NCI-H2107 treated with DMSO at 0.1 percent for 48 hours (cell line): ENCODE measurements around the gene TFAP2E.

ENCODE experiments used
- DNase-seq: peaks from one replicate; lab custom pipeline; 2025; ENCODE audit not compliant: unreplicated experiment; lab: John Stamatoyannopoulos, UW

The TFAP2E gene

GRCh38 chr1:35556484-35557117, 16.5 kb upstream of the TFAP2E start:
- DNase-seq: no peak

- peak; percentile 80 for DNase-seq
These were observed 15.9 kb upstream of the TFAP2E start, which contains the start of gene KIAA0319L for GRCh38 chr1:35557118-35557610. Gene KIAA0319L (minus strand): TSS chr1:35557403. CDS start chr1:35554491, 2,912 bp downstream.

GRCh38 chr1:35557611-35558373, 15.3 kb upstream of the TFAP2E start, which contains the start of gene NCDN:
Gene NCDN (plus strand): TSS chr1:35557799. CDS start chr1:35558191, 392 bp downstream.
- peak; percentile 87 for DNase-seq

- DNase-seq: no peak
These were observed 14.5 kb upstream of the TFAP2E start for GRCh38 chr1:35558374-35559316.

DNA sequence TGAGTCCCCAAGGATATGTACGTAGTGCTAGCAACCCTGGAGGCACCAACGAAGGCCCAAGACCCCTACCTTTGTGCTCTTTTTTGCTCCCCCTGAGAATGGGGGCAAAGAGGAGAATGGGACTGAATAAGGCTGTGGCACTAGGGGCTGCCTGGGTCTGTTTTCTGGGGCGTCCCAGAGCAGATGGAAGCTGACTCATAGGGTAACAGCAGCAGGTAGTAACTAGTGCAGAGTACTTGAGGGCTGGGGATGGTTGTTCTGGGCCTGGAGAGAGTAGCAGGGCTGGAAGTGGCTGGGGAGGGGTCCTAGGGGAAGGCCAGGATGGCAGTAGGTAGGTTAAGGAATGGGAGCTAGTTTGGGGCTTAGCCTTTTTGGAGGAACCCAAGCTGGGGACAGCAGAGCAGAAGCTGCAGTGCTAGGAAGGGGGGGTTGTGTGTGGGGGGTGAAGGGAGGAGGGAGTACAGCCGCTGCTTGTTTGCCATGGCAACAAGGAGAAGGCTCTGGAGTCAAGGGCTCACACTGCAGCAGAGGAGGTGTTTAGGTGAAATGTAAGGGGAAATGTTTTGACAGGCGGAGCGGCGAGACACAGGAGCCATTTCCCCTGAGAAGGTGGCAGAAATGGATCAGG, 13.7 kb upstream of the TFAP2E start:
- no peak for DNase-seq

DNA sequence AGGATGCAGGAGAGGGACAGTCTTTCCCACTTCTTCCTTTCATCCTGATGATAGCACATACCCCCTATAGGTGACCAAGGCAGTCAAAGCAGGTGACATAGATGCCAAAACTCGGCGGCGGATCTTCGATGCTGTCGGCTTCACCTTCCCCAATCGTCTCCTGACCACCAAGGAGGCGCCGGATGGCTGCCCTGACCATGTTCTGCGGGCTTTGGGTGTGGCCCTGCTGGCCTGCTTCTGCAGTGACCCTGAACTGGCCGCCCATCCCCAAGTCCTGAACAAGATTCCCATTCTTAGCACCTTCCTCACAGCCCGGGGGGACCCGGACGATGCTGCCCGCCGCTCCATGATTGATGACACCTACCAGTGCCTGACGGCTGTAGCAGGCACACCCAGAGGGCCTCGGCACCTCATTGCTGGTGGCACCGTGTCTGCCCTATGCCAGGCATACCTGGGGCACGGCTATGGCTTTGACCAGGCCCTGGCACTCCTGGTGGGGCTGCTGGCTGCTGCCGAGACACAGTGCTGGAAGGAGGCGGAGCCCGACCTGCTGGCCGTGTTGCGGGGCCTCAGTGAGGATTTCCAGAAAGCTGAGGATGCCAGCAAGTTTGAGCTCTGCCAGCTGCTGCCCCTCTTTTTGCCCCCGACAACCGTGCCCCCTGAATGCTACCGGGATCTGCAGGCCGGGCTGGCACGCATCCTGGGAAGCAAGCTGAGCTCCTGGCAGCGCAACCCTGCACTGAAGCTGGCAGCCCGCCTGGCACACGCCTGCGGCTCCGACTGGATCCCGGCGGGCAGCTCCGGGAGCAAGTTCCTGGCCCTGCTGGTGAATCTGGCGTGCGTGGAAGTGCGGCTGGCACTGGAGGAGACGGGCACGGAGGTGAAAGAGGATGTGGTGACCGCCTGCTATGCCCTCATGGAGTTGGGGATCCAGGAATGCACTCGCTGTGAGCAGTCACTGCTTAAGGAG, 12.6 kb upstream of the TFAP2E start:
- DNase-seq: no peak

DNA sequence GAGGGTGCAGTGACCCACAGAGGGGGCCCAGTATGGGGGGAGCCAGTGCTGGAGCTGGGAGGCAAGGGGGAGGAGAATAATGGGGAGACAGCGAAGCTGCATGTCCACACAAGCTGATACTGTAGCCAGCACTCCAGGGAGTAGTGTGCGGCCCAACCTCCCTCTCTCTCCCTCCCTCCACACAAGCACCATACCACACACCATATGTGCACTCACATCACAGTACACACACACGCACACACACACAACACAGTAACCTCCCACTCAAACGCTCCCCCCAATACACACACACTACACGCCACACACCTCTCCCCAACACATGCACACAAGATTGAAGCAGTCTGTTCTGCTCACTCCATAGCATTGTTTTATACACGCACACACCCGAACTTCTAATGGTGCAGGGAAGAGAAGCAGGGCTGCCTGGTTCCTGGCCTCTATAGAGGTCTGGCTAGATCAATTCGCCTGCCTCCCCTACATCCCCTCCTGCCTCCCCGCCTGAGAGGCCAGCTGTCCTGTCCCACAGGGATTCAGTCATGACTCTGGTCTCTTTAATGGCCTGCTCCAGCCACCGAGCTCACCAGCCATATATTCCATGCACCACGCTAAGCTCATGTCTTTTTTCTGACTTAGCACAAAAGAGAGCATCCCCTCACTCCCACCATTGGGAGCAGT, 11.7 kb upstream of the TFAP2E start:
- DNase-seq: no peak

- no peak for DNase-seq
These were observed 11.0 kb upstream of the TFAP2E start for GRCh38 chr1:35561972-35562680.

DNA sequence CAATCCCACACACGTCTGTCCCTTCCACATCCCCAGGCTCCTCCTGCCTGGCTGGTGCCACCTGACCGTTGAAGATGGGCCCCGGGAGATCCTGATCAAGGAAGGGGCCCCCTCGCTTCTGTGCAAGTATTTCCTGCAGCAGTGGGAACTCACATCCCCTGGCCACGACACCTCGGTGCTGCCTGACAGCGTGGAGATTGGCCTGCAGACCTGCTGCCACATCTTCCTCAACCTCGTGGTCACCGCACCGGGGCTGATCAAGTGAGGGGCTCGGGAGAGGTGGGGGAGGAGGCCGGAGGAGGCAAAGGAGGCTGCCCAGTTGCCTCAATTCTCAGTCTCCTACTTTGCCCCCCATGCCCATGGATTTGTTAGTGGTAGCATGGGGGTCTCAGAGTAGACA, 9.9 kb upstream of the TFAP2E start:
- DNase-seq: no peak

GRCh38 chr1:35564037-35564883, 8.9 kb upstream of the TFAP2E start:
- peak; percentile 44 for DNase-seq

DNA sequence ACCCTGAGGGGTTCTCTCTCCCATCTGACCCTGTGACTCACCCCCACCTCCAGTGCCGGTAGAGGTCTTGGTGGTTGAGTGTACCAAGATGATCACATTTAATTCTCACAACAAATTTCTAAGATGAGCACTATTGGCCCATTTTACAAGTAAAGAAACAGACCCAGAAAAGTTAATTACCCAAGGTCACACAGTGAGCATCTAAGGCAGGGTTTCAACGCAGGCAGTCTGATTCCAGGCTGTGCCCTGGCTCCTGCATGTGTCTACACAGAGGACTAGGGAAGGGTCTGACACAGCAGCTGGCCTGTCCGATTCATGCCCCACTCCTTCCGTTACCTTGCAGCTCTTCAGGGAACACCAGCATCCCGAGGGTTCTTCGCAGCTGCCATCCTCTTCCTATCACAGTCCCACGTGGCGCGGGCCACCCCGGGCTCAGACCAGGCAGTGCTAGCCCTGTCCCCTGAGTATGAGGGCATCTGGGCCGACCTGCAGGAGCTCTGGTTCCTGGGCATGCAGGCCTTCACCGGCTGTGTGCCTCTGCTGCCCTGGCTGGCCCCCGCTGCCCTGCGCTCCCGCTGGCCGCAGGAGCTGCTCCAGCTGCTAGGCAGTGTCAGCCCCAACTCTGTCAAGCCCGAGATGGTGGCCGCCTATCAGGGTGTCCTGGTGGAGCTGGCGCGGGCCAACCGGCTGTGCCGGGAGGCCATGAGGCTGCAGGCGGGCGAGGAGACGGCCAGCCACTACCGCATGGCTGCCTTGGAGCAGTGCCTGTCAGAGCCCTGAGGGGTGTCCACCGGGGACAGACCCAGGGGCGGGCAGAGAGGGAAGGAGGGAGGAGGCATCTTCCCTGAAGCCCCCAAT, 8.0 kb upstream of the TFAP2E start:
- DNase-seq: no peak

DNA sequence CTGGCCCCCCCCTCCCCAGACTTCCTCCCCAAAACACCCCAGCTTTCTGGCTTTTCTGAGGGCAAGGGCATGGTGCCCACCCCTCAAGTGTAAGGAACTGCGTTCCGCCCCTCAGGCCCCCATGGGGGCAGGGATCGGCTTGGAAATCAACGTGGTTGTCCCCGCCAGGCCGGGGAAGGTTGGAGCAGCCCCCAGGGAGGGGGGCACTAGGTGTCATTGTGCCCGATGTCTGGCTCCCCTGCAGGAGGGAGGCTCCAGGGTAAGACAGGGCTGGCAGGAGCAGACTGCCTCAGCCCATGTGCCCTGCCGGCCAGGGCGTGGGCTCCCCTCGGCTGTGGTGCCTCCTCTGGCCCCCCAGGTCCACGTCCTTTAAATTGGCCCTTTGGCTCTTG, 7.4 kb upstream of the TFAP2E start:
- no peak for DNase-seq

- DNase-seq: no peak
These were observed 5.1 kb upstream of the TFAP2E start for GRCh38 chr1:35567947-35568558.

DNA sequence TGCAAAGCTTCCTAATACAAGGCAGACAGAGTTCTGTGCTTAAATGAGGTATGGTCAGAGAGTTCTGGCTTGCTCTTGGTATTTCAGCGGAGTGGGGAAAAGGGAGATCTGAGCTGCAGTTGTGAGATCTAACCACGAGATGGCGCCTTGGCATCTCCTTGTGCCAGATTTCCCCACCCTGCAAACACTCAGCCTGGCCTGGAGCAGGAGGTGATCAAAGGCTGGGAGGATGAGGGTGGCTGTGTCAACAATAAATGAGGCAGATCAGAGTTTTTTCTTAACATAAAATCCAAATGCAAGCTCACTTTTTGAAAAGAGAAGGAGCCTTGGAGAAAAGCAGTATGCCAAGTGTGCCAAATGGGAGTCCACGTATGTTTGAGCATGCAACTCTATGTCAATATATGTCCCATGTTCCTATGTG, 4.1 kb upstream of the TFAP2E start:
- peak; percentile 61 for DNase-seq

GRCh38 chr1:35569936-35570335, 3.2 kb upstream of the TFAP2E start:
- no peak for DNase-seq

- DNase-seq: no peak
These were observed 2.5 kb upstream of the TFAP2E start for GRCh38 chr1:35570589-35571137.
